ENCODE results near the gene COL5A3. TPM values are rescaled to one million over a fixed set of nuclear protein-coding genes. Genes with fewer than 3 reads are reported as not detected.

The COL5A3 gene
- polyA plus RNA-seq, 1 donor from 2014 or later = 0.11 TPM

- TF ChIP-seq EP300 (conservative IDR thresholded peaks at IDR 0.05; ENCODE audit: poor library complexity, severe bottlenecking) (no peak), POLR2AphosphoS5 (IDR thresholded peaks at IDR 0.05) (peak; percentile 30), TAF1 (IDR thresholded peaks at IDR 0.05; ENCODE audit: low read depth) (no peak)
These were observed 73.8 kb downstream of the COL5A3 start, which contains the start of gene OLFM2 (continued) for GRCh38 chr19:9936326-9937000.

GRCh38 chr19:9935506-9936325 is 74.6 kb downstream of the COL5A3 start:
- Histone ChIP-seq H3K9me3 (ENCODE audit: low read length) (no peaks in the 10 kb centered on the region), H3F3A (ENCODE audit: insufficient read depth, low read length, poor library complexity, severe bottlenecking) (no peaks in the 10 kb centered on the region), H3K79me2 (replicated peaks; ENCODE audit: insufficient read depth, low read length) (peaks cover 22% of the 10 kb centered on the region), H3K36me3 (ENCODE audit: insufficient read depth, low read length) (no peaks in the 10 kb centered on the region), H2AFZ (ENCODE audit: low read depth, low read length) (peak overlapping the region; percentile 83), H3K9ac (ENCODE audit: low read length) (peak overlapping the region; percentile 93), H4K20me1 (ENCODE audit: insufficient read depth) (peaks cover 4% of the 10 kb centered on the region), H3K27ac (ENCODE audit: low read length) (peak overlapping the region; percentile 73), H3K4me2 (ENCODE audit: low read length) (peak overlapping the region; percentile 93), H3K9me2 (ENCODE audit: insufficient read depth, low read length) (no peaks in the 10 kb centered on the region), H3K4me3 (ENCODE audit: low read length) (peak overlapping the region; percentile 98), H3K27me3 (ENCODE audit: insufficient read depth, low read depth, low read length) (peaks cover 2% of the 10 kb centered on the region)
- TF ChIP-seq EP300 (conservative IDR thresholded peaks at IDR 0.05; ENCODE audit: poor library complexity, severe bottlenecking) = peak; percentile 19
- TF ChIP-seq POLR2AphosphoS5 (IDR thresholded peaks at IDR 0.05) = peak; percentile 47
- no peak for TF ChIP-seq RAD21 (conservative IDR thresholded peaks at IDR 0.05)
- TF ChIP-seq, protein P1, sequence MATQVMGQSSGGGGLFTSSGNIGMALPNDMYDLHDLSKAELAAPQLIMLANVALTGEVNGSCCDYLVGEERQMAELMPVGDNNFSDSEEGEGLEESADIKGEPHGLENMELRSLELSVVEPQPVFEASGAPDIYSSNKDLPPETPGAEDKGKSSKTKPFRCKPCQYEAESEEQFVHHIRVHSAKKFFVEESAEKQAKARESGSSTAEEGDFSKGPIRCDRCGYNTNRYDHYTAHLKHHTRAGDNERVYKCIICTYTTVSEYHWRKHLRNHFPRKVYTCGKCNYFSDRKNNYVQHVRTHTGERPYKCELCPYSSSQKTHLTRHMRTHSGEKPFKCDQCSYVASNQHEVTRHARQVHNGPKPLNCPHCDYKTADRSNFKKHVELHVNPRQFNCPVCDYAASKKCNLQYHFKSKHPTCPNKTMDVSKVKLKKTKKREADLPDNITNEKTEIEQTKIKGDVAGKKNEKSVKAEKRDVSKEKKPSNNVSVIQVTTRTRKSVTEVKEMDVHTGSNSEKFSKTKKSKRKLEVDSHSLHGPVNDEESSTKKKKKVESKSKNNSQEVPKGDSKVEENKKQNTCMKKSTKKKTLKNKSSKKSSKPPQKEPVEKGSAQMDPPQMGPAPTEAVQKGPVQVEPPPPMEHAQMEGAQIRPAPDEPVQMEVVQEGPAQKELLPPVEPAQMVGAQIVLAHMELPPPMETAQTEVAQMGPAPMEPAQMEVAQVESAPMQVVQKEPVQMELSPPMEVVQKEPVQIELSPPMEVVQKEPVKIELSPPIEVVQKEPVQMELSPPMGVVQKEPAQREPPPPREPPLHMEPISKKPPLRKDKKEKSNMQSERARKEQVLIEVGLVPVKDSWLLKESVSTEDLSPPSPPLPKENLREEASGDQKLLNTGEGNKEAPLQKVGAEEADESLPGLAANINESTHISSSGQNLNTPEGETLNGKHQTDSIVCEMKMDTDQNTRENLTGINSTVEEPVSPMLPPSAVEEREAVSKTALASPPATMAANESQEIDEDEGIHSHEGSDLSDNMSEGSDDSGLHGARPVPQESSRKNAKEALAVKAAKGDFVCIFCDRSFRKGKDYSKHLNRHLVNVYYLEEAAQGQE (IDR thresholded peaks at IDR 0.05; ENCODE audit: borderline replicate concordance) = peak; percentile 41
- no peak for TF ChIP-seq CTCF (IDR thresholded peaks at IDR 0.05; ENCODE audit: poor library complexity, severe bottlenecking)
- no peak for TF ChIP-seq EZH2 (IDR thresholded peaks at IDR 0.05; ENCODE audit: borderline replicate concordance, insufficient read depth, low read length, poor library complexity, severe bottlenecking)
- peak; percentile 59 for TF ChIP-seq TAF1 (IDR thresholded peaks at IDR 0.05; ENCODE audit: low read depth)
- TF ChIP-seq MXI1 (conservative IDR thresholded peaks at IDR 0.05; ENCODE audit: poor library complexity, severe bottlenecking) = peak; percentile 87
- TF ChIP-seq SMC3 (conservative IDR thresholded peaks at IDR 0.05; ENCODE audit: poor library complexity) = no peak

All from neural cell (in vitro differentiated cells).